SK-N-SH (cell line): ENCODE measurements around the gene STX1B.

Experiments
- CHD2 ChIP-seq: fragments of 150-350 bp; IDR thresholded peaks from 2 replicates; pipeline ENCODE4 v1.6.1; 2018; ENCODE audit warnings: low read length; ENCODE audit not compliant: partially characterized antibody
- ELF1 ChIP-seq: IDR thresholded peaks from 2 replicates; pipeline ENCODE4 v1.4.0; 2012
- EP300 ChIP-seq, 2 experiments: IDR thresholded peaks; 2 replicates each; pipeline versions ENCODE4 v1.4.0 to v1.6.1; 2012; ENCODE audit warnings: borderline replicate concordance in 1 of 2, low read depth in 1 of 2, low read length in 1 of 2
- RCOR1 ChIP-seq: fragments of 150-350 bp; IDR thresholded peaks from 2 replicates; pipeline ENCODE4 v1.6.1; 2017; ENCODE audit warnings: antibody characterized with exemption, low read length
- TF ChIP-seq, protein P1 (sequence below): fragments of 150-350 bp; IDR thresholded peaks from 2 replicates; pipeline ENCODE4 v1.6.1; 2016; ENCODE audit warnings: mild to moderate bottlenecking, low read depth, low read length
- TF ChIP-seq, protein P2 (sequence below): fragments of 200-600 bp; sonication (generic); IDR thresholded peaks from 2 replicates; pipeline ENCODE4 v1.6.1; 2017; ENCODE audit warnings: antibody characterized with exemption, mild to moderate bottlenecking, moderate library complexity
- TF ChIP-seq, protein P3 (sequence below): IDR thresholded peaks from 2 replicates; pipeline ENCODE4 v1.6.1; 2012; ENCODE audit warnings: mild to moderate bottlenecking, low read depth, low read length, moderate library complexity

DNA sequence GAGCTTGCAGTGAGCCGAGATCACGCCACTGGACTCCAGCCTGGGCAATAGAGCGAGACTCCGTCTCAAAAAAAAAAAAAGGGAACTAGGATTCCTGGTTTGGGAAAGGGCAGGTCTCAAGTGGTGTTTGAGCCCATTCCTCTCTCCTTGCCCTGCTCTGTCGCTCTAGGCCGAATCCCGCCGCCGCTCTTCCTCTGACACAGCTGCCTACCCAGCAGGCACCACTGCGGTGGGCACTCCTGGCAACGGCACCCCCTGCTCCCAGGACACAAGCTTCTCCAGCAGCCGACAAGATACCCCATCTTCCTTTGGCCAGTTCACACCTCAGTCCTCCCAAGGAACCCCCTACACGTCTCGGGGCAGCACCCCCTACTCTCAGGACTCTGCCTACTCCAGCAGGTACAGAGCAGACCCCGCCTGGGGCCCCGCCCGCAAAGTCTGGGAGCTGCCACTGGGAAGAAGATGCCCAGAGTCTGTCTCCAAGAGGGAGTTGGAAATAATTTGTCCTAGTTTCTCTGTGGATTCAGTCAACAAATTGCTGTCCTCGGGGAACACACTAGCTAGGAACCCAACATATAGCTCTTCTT, 46.4 kb downstream of the STX1B start:
- TF ChIP-seq EP300 (IDR thresholded peaks at IDR 0.05; ENCODE audit: borderline replicate concordance in 1 of 2, low read depth in 1 of 2, low read length in 1 of 2) (no peak), RCOR1 (no peak), ELF1 (no peak), CHD2 (no peak)
- TF ChIP-seq, protein P1, sequence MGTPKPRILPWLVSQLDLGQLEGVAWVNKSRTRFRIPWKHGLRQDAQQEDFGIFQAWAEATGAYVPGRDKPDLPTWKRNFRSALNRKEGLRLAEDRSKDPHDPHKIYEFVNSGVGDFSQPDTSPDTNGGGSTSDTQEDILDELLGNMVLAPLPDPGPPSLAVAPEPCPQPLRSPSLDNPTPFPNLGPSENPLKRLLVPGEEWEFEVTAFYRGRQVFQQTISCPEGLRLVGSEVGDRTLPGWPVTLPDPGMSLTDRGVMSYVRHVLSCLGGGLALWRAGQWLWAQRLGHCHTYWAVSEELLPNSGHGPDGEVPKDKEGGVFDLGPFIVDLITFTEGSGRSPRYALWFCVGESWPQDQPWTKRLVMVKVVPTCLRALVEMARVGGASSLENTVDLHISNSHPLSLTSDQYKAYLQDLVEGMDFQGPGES, result no peak
- TF ChIP-seq, protein P2, sequence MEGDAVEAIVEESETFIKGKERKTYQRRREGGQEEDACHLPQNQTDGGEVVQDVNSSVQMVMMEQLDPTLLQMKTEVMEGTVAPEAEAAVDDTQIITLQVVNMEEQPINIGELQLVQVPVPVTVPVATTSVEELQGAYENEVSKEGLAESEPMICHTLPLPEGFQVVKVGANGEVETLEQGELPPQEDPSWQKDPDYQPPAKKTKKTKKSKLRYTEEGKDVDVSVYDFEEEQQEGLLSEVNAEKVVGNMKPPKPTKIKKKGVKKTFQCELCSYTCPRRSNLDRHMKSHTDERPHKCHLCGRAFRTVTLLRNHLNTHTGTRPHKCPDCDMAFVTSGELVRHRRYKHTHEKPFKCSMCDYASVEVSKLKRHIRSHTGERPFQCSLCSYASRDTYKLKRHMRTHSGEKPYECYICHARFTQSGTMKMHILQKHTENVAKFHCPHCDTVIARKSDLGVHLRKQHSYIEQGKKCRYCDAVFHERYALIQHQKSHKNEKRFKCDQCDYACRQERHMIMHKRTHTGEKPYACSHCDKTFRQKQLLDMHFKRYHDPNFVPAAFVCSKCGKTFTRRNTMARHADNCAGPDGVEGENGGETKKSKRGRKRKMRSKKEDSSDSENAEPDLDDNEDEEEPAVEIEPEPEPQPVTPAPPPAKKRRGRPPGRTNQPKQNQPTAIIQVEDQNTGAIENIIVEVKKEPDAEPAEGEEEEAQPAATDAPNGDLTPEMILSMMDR, result no peak
- TF ChIP-seq, protein P3, sequence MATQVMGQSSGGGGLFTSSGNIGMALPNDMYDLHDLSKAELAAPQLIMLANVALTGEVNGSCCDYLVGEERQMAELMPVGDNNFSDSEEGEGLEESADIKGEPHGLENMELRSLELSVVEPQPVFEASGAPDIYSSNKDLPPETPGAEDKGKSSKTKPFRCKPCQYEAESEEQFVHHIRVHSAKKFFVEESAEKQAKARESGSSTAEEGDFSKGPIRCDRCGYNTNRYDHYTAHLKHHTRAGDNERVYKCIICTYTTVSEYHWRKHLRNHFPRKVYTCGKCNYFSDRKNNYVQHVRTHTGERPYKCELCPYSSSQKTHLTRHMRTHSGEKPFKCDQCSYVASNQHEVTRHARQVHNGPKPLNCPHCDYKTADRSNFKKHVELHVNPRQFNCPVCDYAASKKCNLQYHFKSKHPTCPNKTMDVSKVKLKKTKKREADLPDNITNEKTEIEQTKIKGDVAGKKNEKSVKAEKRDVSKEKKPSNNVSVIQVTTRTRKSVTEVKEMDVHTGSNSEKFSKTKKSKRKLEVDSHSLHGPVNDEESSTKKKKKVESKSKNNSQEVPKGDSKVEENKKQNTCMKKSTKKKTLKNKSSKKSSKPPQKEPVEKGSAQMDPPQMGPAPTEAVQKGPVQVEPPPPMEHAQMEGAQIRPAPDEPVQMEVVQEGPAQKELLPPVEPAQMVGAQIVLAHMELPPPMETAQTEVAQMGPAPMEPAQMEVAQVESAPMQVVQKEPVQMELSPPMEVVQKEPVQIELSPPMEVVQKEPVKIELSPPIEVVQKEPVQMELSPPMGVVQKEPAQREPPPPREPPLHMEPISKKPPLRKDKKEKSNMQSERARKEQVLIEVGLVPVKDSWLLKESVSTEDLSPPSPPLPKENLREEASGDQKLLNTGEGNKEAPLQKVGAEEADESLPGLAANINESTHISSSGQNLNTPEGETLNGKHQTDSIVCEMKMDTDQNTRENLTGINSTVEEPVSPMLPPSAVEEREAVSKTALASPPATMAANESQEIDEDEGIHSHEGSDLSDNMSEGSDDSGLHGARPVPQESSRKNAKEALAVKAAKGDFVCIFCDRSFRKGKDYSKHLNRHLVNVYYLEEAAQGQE, result no peak
